Fibroblast of lung (primary cell): ENCODE measurements around the gene CCL7. TPM values are rescaled to one million over a fixed set of nuclear protein-coding genes. Genes with fewer than 3 reads are reported as not detected.

Experiments used
- DNase-seq, 2 donors: peaks; one replicate each; pipeline versions ENCODE4 v3.0.0 to v3.0.0-alpha.2; 2010; ENCODE audit warnings: low read depth in 2 of 2
- H2AFZ ChIP-seq: 2 replicates; pipeline ENCODE4 v1.5.1; 2012; ENCODE audit warnings: low read length, control low read depth, inconsistent platforms
- H3K27ac ChIP-seq: 2 replicates; pipeline ENCODE4 v1.5.1; 2011; ENCODE audit warnings: low read length, control low read depth; ENCODE audit not compliant: insufficient read depth
- H3K27me3 ChIP-seq: 2 replicates; pipeline ENCODE4 v1.5.1; 2011; ENCODE audit warnings: mild to moderate bottlenecking, low read length; ENCODE audit not compliant: control insufficient read depth, insufficient read depth
- H3K36me3 ChIP-seq: 2 replicates; pipeline ENCODE4 v1.5.1; 2011; ENCODE audit warnings: low read length; ENCODE audit not compliant: control insufficient read depth, insufficient read depth
- H3K4me1 ChIP-seq: 2 replicates; pipeline ENCODE4 v1.5.1; 2011; ENCODE audit warnings: low read length; ENCODE audit not compliant: control insufficient read depth, insufficient read depth; ENCODE audit errors: extremely low read depth
- H3K4me2 ChIP-seq: 2 replicates; pipeline ENCODE4 v1.5.1; 2011; ENCODE audit warnings: low read length, control low read depth; ENCODE audit not compliant: insufficient read depth; ENCODE audit errors: extremely low read depth
- H3K4me3 ChIP-seq, 4 experiments: fragments of 200-600 bp in 1 of 4; sonication (generic) in 1 of 4; replicated peaks in 1 of 4; 2 replicates each; pipeline ENCODE4 v1.5.1; 2011 to 2016; ENCODE audit warnings: low read length in 4 of 4, low read depth in 3 of 4, mild to moderate bottlenecking in 3 of 4, control low read depth in 2 of 4, inconsistent platforms in 1 of 4, mixed read lengths in 1 of 4; ENCODE audit not compliant: insufficient read depth in 1 of 4; ENCODE audit errors: control extremely low read depth in 1 of 4
- H3K79me2 ChIP-seq: 2 replicates; pipeline ENCODE4 v1.5.1; 2012; ENCODE audit warnings: mild to moderate bottlenecking, low read length, inconsistent platforms; ENCODE audit not compliant: control insufficient read depth, insufficient read depth
- H3K9ac ChIP-seq: 2 replicates; pipeline ENCODE4 v1.5.1; 2011; ENCODE audit warnings: mild to moderate bottlenecking, low read length, control low read depth; ENCODE audit not compliant: insufficient read depth
- H3K9me3 ChIP-seq: 2 replicates; pipeline ENCODE4 v1.5.1; 2012; ENCODE audit warnings: low read depth, low read length; ENCODE audit not compliant: control insufficient read depth, insufficient read depth
- H4K20me1 ChIP-seq: 2 replicates; pipeline ENCODE4 v1.5.1; 2011; ENCODE audit warnings: low read length; ENCODE audit not compliant: control insufficient read depth, insufficient read depth; ENCODE audit errors: extremely low read depth
- EZH2 ChIP-seq: IDR thresholded peaks from 2 replicates; pipeline ENCODE4 v1.5.1; 2012; ENCODE audit warnings: low read length, control low read depth, mild to moderate bottlenecking; ENCODE audit errors: missing control alignments
- polyA plus RNA-seq, 2 donors: library from polyadenylated mRNA; depleted of rRNA in 1 of 2; stranded (reverse) in 1 of 2; unstranded in 1 of 2; fragments of >200 nt; gene quantifications; 2 replicates each; pipeline ENCODE4 v1.2.1, GENCODE V29; 2011 to 2012; ENCODE audit warnings: missing spikeins in 1 of 2
- total RNA-seq: library from RNA; depleted of rRNA; stranded (reverse); fragments of >200 nt; gene quantifications from 2 replicates; pipeline ENCODE4 v1.2.1, GENCODE V29; 2014
- TF ChIP-seq, protein P1 (sequence below), 2 donors: IDR thresholded peaks in 1 of 2; conservative IDR thresholded peaks in 1 of 2; 1 replicate in 1 of 2; 2 replicates in 1 of 2; pipeline ENCODE4 v1.5.1; 2011 to 2012; ENCODE audit warnings: low read length in 2 of 2, control low read depth in 1 of 2, inconsistent platforms in 1 of 2, low read depth in 1 of 2, mild to moderate bottlenecking in 1 of 2

Gene CCL7
- total and polyA plus RNA-seq, 2 donors (not counting 1 experiment from before 2014, with no cell fraction given) = 0.33 to 0.81 TPM

DNA sequence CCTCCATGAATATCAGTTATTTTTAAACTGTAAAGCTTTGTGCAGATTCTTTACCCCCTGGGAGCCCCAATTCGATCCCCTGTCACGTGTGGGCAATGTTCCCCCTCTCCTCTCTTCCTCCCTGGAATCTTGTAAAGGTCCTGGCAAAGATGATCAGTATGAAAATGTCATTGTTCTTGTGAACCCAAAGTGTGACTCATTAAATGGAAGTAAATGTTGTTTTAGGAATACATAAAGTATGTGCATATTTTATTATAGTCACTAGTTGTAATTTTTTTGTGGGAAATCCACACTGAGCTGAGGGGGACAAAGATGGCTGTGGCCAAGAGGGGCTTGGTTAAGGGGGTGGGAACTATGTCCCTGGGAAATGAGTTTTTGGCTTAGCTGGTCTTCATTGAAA, 17.9 kb downstream of the CCL7 start:
- H4K20me1 ChIP-seq = no peaks in the 10 kb centered on the region

DNA sequence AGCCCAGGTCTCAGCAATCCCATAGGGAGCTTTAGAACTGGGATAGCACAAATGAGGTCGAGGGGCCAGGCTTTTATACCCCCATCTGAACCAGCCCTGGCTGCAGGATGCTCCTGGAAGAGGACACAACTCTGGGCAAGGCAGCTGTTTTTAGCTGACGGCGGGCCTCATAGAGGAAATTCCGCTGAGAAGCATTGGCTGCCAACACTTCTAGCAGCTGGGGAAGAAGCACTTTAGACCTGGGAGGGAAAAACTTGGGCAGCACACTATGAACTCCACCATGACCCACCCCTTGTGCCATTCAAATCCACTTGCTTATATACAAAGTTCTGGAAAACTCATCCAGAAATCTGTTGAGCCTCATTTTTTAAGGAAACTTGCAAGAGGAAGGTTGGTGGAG, 20.6 kb downstream of the CCL7 start:
- no peak overlapping the region for H3K4me2 ChIP-seq
- H3K9me3 ChIP-seq = no peaks in the 10 kb centered on the region
- peaks cover 3% of the 10 kb centered on the region for H3K4me1 ChIP-seq
- no peaks in the 10 kb centered on the region for H3K27me3 ChIP-seq
- H3K36me3 ChIP-seq = no peaks in the 10 kb centered on the region
- no peak overlapping the region for H3K9ac ChIP-seq
- TF ChIP-seq EZH2 = no peak
- TF ChIP-seq, protein P1, sequence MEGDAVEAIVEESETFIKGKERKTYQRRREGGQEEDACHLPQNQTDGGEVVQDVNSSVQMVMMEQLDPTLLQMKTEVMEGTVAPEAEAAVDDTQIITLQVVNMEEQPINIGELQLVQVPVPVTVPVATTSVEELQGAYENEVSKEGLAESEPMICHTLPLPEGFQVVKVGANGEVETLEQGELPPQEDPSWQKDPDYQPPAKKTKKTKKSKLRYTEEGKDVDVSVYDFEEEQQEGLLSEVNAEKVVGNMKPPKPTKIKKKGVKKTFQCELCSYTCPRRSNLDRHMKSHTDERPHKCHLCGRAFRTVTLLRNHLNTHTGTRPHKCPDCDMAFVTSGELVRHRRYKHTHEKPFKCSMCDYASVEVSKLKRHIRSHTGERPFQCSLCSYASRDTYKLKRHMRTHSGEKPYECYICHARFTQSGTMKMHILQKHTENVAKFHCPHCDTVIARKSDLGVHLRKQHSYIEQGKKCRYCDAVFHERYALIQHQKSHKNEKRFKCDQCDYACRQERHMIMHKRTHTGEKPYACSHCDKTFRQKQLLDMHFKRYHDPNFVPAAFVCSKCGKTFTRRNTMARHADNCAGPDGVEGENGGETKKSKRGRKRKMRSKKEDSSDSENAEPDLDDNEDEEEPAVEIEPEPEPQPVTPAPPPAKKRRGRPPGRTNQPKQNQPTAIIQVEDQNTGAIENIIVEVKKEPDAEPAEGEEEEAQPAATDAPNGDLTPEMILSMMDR (conservative IDR thresholded peaks at IDR 0.05 in 1 of 2, IDR thresholded peaks at IDR 0.05 in 1 of 2; ENCODE audit: low read depth in 1 of 2, low read length in 2 of 2) = no peak
- no peak for DNase-seq
- H2AFZ ChIP-seq = no peak overlapping the region
- no peaks in the 10 kb centered on the region for H4K20me1 ChIP-seq
- H3K79me2 ChIP-seq = no peaks in the 10 kb centered on the region
- no peak overlapping the region for H3K27ac ChIP-seq
- no peak overlapping the region for H3K4me3 ChIP-seq

More for the DNA sequence above, 17.9 kb downstream of the CCL7 start:
- TF ChIP-seq EZH2 = no peak
- TF ChIP-seq, protein P1 (conservative IDR thresholded peaks at IDR 0.05 in 1 of 2, IDR thresholded peaks at IDR 0.05 in 1 of 2; ENCODE audit: low read depth in 1 of 2, low read length in 2 of 2) = no peak
- no peak overlapping the region for H3K4me2 ChIP-seq
- H3K27ac ChIP-seq = no peak overlapping the region
- no peaks in the 10 kb centered on the region for H3K79me2 ChIP-seq
- peaks cover 2% of the 10 kb centered on the region for H3K27me3 ChIP-seq
- peaks cover 3% of the 10 kb centered on the region for H3K4me1 ChIP-seq
- H2AFZ ChIP-seq = no peak overlapping the region
- no peak for DNase-seq
- no peaks in the 10 kb centered on the region for H3K36me3 ChIP-seq
- H3K4me3 ChIP-seq = no peak overlapping the region
- H3K9ac ChIP-seq = no peak overlapping the region
- H3K9me3 ChIP-seq = no peaks in the 10 kb centered on the region

DNA sequence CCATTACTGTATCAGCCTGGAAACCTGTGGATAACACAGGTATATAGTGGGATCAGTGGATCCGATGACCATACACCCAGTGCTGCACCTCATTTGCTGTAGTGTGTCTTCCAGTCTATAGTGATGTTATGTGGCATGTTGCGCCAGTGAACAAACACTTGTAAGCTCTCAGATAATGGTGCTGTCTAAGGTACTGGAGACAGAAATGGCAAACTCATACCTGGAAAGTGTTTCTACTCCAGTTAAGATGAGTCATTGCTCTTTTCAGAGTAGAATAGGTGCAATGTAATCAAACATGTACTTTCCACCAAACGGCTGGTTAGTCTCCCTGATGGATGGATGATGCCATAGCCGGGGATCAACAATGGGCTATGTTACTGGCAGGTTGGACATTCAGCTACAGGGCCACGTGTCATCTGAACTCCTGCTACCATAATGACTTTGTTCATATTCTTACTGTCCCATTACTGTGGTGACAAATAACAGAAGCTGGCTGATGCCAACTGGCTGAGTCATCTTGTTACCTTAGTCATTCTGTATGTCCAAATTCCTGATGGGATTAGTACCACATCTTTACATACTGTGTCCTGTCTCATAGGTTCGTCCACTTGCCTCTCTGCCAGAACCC, 21.8 kb downstream of the CCL7 start:
- Histone ChIP-seq H3K4me2 (no peak overlapping the region), H3K79me2 (no peaks in the 10 kb centered on the region), H3K9me3 (no peaks in the 10 kb centered on the region), H3K4me1 (peaks cover 3% of the 10 kb centered on the region), H2AFZ (no peak overlapping the region), H3K27ac (no peak overlapping the region), H3K9ac (no peak overlapping the region), H3K4me3 (no peak overlapping the region), H4K20me1 (no peaks in the 10 kb centered on the region), H3K27me3 (no peaks in the 10 kb centered on the region), H3K36me3 (no peaks in the 10 kb centered on the region)
- TF ChIP-seq, protein P1 (conservative IDR thresholded peaks at IDR 0.05 in 1 of 2, IDR thresholded peaks at IDR 0.05 in 1 of 2; ENCODE audit: low read depth in 1 of 2, low read length in 2 of 2) = no peak
- no peak for DNase-seq
